OCI-LY7 (cell line): ENCODE data around the gene KLK3. TPM values are rescaled to one million over a fixed set of nuclear protein-coding genes. Genes with fewer than 3 reads are reported as not detected.

Experiments
- BruUV-seq: library from RNA; stranded (reverse); fragments of 400-500 nt; replicated peaks from 2 replicates; lab custom pipeline; 2021; lab: Mats Ljungman, UMichigan
- CTCF ChIA-PET: fragments of 300-600 bp; sonication (Branson Sonifier 250); formaldehyde crosslinking; loops from one replicate; lab custom pipeline; 2022; ENCODE audit warnings: antibody characterized with exemption; ENCODE audit not compliant: unreplicated experiment; lab: Charles Lee
- POLR2A ChIA-PET: fragments of 300-600 bp; sonication (Branson Sonifier 250); formaldehyde crosslinking; loops from one replicate; lab custom pipeline; 2022; ENCODE audit warnings: antibody characterized with exemption; lab: Charles Lee
- DNase-seq: peaks from one replicate; pipeline ENCODE4 v3.0.0-alpha.2; 2015; ENCODE audit warnings: low spot score
- H2AFZ ChIP-seq: fragments of 200-600 bp; sonication (generic), shearing (Covaris generic); 2 replicates; pipeline ENCODE4 v1.6.1; 2014; ENCODE audit warnings: mild to moderate bottlenecking, antibody characterized with exemption, low read length, moderate library complexity
- H3K27ac ChIP-seq: fragments of 200-600 bp; sonication (generic); 2 replicates; pipeline ENCODE4 v1.5.1; 2014; ENCODE audit warnings: mixed run types, low read depth, mild to moderate bottlenecking, moderate library complexity, low read length, inconsistent platforms; ENCODE audit not compliant: poor library complexity, severe bottlenecking
- H3K36me3 ChIP-seq: fragments of 200-600 bp; sonication (generic); 2 replicates; pipeline ENCODE4 v1.6.1; 2014; ENCODE audit warnings: mild to moderate bottlenecking, antibody characterized with exemption, low read length, moderate library complexity, mixed read lengths; ENCODE audit not compliant: insufficient read depth
- H3K4me1 ChIP-seq: fragments of 200-600 bp; sonication (generic); 2 replicates; pipeline ENCODE4 v1.5.1; 2014; ENCODE audit warnings: mild to moderate bottlenecking, low read length; ENCODE audit not compliant: insufficient read depth, poor library complexity, severe bottlenecking
- H3K4me2 ChIP-seq: fragments of 200-600 bp; sonication (generic); 2 replicates; pipeline ENCODE4 v1.6.1; 2014; ENCODE audit warnings: mild to moderate bottlenecking, low read length
- H3K4me3 ChIP-seq: fragments of 200-600 bp; sonication (generic); 2 replicates; pipeline ENCODE4 v1.5.1; 2014; ENCODE audit warnings: mild to moderate bottlenecking, low read depth, low read length; ENCODE audit not compliant: poor library complexity, severe bottlenecking
- H3K79me2 ChIP-seq: fragments of 200-600 bp; sonication (generic); 2 replicates; pipeline ENCODE4 v1.6.1; 2016; ENCODE audit warnings: low read depth, mild to moderate bottlenecking, low read length, moderate library complexity, mixed read lengths; ENCODE audit not compliant: insufficient read depth
- H3K9me2 ChIP-seq: fragments of 200-600 bp; sonication (generic); 2 replicates; pipeline ENCODE4 v1.6.1; 2016; ENCODE audit warnings: mild to moderate bottlenecking, low read length, mixed read lengths; ENCODE audit not compliant: insufficient read depth
- H3K9me3 ChIP-seq: fragments of 200-600 bp; sonication (generic); 2 replicates; pipeline ENCODE4 v1.6.1; 2014; ENCODE audit warnings: mild to moderate bottlenecking, mixed run types, low read length, mixed read lengths
- H4K20me1 ChIP-seq: fragments of 200-600 bp; sonication (generic); 2 replicates; pipeline ENCODE4 v1.6.1; 2014; ENCODE audit warnings: mild to moderate bottlenecking, antibody characterized with exemption, low read length, moderate library complexity, mixed read lengths; ENCODE audit not compliant: insufficient read depth
- CTCF ChIP-seq: fragments of 200-600 bp; sonication (generic); conservative IDR thresholded peaks from 2 replicates; pipeline ENCODE4 v1.5.1; 2014; ENCODE audit warnings: mild to moderate bottlenecking, antibody characterized with exemption, low read length, moderate library complexity, mixed read lengths
- EZH2phosphoT487 ChIP-seq: fragments of 200-600 bp; sonication (generic); IDR thresholded peaks from 2 replicates; pipeline ENCODE4 v1.6.1; 2018; ENCODE audit warnings: low read depth, borderline replicate concordance, mild to moderate bottlenecking, mixed run types, antibody characterized with exemption, low read length, moderate library complexity, mixed read lengths
- intact Hi-C: fragments of 100-400 bp; cut with micrococcal nuclease; formaldehyde crosslinking; loops from one replicate; pipeline ENCODE4 v1.10.0; 2022; ENCODE audit not compliant: unreplicated experiment
- total RNA-seq, 2 experiments: library from RNA; depleted of rRNA in 1 of 2; stranded (reverse); fragments of >200 nt in 1 of 2; shearing (Covaris generic) in 1 of 2; gene quantifications; 2 replicates each; pipeline ENCODE4 v1.2.3, GENCODE V29; 2014 to 2022

The KLK3 gene
- total RNA-seq, 2 experiments from 2014 or later, result not detected

DNA sequence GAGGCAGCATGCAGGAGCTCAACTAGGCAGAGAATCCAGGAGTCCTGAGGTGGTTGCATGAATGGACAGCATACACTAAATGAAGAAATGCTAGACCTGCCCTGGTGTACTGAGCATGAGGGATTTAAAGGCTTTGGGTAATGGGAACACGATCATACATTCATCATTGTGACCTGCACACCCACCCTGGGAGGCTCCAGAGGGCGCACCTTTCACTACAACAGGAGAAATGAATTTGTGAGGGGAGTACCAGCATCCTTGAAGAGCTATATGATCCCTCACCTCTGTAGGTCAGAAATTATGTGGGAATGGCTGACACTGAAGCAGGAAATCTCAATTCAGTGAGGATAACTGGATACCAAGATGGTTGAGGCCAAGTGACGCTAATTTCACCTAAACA is 27.5 kb downstream of the KLK3 start:
- no peak overlapping the region for H3K27ac ChIP-seq
- DNase-seq, result no peak
- H3K4me1 ChIP-seq, result no peaks in the 10 kb centered on the region
- no peak overlapping the region for H3K4me3 ChIP-seq
- no peaks in the 10 kb centered on the region for H3K9me2 ChIP-seq
- intact Hi-C loops, result no loop called here
- H3K79me2 ChIP-seq, result no peaks in the 10 kb centered on the region
- H2AFZ ChIP-seq, result no peak overlapping the region
- POLR2A ChIA-PET, result no interaction called here
- no peaks in the 10 kb centered on the region for H4K20me1 ChIP-seq
- CTCF ChIA-PET, result no interaction called here
- TF ChIP-seq CTCF (peak; percentile 58), EZH2phosphoT487 (no peak)
- no peaks in the 10 kb centered on the region for H3K9me3 ChIP-seq
- H3K4me2 ChIP-seq, result no peak overlapping the region
- no TSS peak for BruUV-seq
- H3K36me3 ChIP-seq, result no peaks in the 10 kb centered on the region

DNA sequence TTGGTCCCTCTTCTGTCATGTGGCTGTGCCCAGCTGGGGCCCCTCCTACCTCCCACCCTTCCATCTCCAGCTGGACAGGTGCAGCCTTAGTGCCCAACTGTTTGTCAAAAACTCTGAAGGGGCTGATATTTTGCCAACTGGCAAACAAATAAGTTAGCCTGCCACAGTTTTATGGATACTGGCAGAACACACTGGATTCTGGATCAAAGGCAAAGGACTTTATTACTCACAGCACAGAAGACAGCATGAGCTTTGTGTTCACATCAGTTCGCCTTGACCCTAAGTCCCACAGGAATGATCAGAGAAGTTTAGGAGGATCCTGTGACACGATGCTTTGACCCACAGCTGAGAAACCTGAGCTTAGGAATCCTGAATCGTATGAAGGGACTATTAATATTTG is 34.9 kb downstream of the KLK3 start:
- Histone ChIP-seq H3K4me1 (no peaks in the 10 kb centered on the region), H3K9me3 (0 out of 2 replicates have a peak, but pooled peaks cover 2% of the 10 kb centered on the region), H3K27ac (no peak overlapping the region), H3K36me3 (no peaks in the 10 kb centered on the region), H3K4me2 (no peak overlapping the region), H4K20me1 (no peaks in the 10 kb centered on the region), H3K4me3 (no peak overlapping the region), H3K79me2 (no peaks in the 10 kb centered on the region), H3K9me2 (no peaks in the 10 kb centered on the region), H2AFZ (no peak overlapping the region)
- CTCF ChIA-PET, result no interaction called here
- BruUV-seq, result no TSS peak
- TF ChIP-seq EZH2phosphoT487, result no peak
- no peak for DNase-seq
- intact Hi-C loops, result no loop called here
- POLR2A ChIA-PET, result interaction anchor here (0.6 kb wide), 1 partner anchor 9 kb away, joined by 3 read pairs; no protein-coding TSS in a partner anchor

DNA sequence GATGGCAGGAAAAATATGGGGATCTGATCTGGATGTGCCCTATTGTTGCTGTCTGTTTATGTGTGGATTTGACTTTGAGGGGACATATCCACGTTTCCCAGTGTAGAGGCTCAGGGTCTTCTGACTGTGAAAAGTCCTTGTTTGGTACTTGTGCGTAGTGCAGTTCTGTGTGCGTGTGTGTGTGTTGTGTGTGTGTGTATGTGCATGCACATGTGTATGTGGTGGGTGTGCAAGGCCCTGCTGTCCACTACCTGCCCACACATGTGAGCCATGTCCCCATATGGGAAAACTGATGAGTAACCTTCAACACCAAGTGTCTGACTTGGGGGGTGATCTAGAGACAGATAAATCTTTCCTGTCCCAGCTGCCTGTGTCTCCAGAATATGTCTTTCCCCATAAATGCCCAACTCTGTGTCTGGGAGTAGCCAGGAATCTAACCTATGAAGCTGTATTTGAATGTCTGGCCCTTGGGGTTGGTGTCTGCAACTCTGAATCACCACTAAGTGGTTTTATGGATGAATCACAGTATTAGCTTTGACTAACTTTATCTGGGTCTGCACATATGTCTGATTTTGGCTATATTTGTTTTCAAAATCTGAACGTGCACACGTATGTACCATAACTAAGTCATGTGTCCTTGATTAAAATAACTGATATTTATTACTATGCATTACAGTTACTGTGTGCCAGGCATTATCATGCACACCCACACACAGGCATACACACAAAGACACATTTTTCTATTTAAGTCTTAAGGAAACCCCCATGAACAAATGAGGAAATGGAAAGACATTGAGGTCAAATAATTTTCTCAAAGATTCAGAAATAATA is 35.9 kb downstream of the KLK3 start:
- Histone ChIP-seq H3K4me1 (no peaks in the 10 kb centered on the region), H4K20me1 (no peaks in the 10 kb centered on the region), H3K27ac (no peak overlapping the region), H3K9me2 (no peaks in the 10 kb centered on the region), H3K4me2 (no peak overlapping the region), H3K79me2 (no peaks in the 10 kb centered on the region), H2AFZ (no peak overlapping the region), H3K36me3 (no peaks in the 10 kb centered on the region), H3K9me3 (0 out of 2 replicates have a peak, but pooled peaks cover 8% of the 10 kb centered on the region), H3K4me3 (no peak overlapping the region)
- intact Hi-C loops, result no loop called here
- POLR2A ChIA-PET, result no interaction called here
- TF ChIP-seq CTCF (no peak), EZH2phosphoT487 (no peak)
- CTCF ChIA-PET, result no interaction called here
- DNase-seq, result no peak
- no TSS peak for BruUV-seq
